Thoracic aorta (tissue), 2 donors: Measurements from ENCODE around the gene PBX3. TPM values are rescaled to one million over a fixed set of nuclear protein-coding genes. Genes with fewer than 3 reads are reported as not detected.

Source experiments
- ATAC-seq: fragments of 150-250 bp; one replicate; pipeline ENCODE4 v1.8.0; 2017; ENCODE audit warnings: low read depth; ENCODE audit not compliant: insufficient number of reproducible peaks, low FRiP score
- DNase-seq: peaks from one replicate; pipeline ENCODE4 v3.0.0-alpha.2; 2020; ENCODE audit warnings: low spot score
- H3K27ac ChIP-seq, 2 donors: fragments of 200-600 bp; sonication (generic); 1 replicate in 1 of 2; 2 replicates in 1 of 2; pipeline ENCODE4 v1.5.1; 2016; ENCODE audit warnings: mild to moderate bottlenecking in 2 of 2, moderate library complexity in 2 of 2
- H3K27me3 ChIP-seq: fragments of 200-600 bp; sonication (generic); replicated peaks from 2 replicates; pipeline ENCODE4 v1.6.0; 2016; ENCODE audit warnings: mild to moderate bottlenecking; ENCODE audit not compliant: insufficient read depth
- H3K36me3 ChIP-seq: fragments of 200-600 bp; sonication (generic); one replicate; pipeline ENCODE4 v1.5.1; 2016
- H3K4me1 ChIP-seq, 2 donors: fragments of 200-600 bp; sonication (generic); 1 replicate in 1 of 2; 2 replicates in 1 of 2; pipeline versions ENCODE4 v1.5.1 to v1.6.0; 2016; ENCODE audit warnings: low read depth in 2 of 2, mild to moderate bottlenecking in 1 of 2; ENCODE audit not compliant: control insufficient read depth in 1 of 2
- H3K4me3 ChIP-seq: fragments of 200-600 bp; sonication (generic); 2 replicates; pipeline ENCODE4 v1.5.1; 2016; ENCODE audit warnings: mild to moderate bottlenecking
- H3K9me3 ChIP-seq: fragments of 200-600 bp; sonication (generic); 2 replicates; pipeline ENCODE4 v1.5.1; 2016
- CTCF ChIP-seq: fragments of 200-600 bp; sonication (generic); IDR thresholded peaks from one replicate; pipeline ENCODE4 v1.5.1; 2019; ENCODE audit warnings: antibody characterized with exemption
- total RNA-seq, 2 donors: library from RNA; depleted of rRNA; stranded (reverse); fragments of >200 nt; gene quantifications; one replicate each; pipeline versions ENCODE4 v1.1.0 to v1.2.3, GENCODE V29; 2016

Gene PBX3
- total RNA-seq, 2 donors from 2014 or later, result 23.9 to 34.8 TPM

- H3K36me3 ChIP-seq, result no peaks in the 10 kb centered on the region
- TF ChIP-seq CTCF, result no peak
- H3K27ac ChIP-seq, result no peak overlapping the region
- no peaks in the 10 kb centered on the region for H3K27me3 ChIP-seq
- DNase-seq, result no peak
- no peak for ATAC-seq
- no peaks in the 10 kb centered on the region for H3K9me3 ChIP-seq
- H3K4me1 ChIP-seq, result no peaks in the 10 kb centered on the region
- H3K4me3 ChIP-seq, result no peak overlapping the region
Observed at GRCh38 chr9:126014726-126015125, 267.6 kb downstream of the PBX3 start.

- H3K4me3 ChIP-seq, result no peak overlapping the region
- no peaks in the 10 kb centered on the region for H3K9me3 ChIP-seq
- no peak for TF ChIP-seq CTCF
- DNase-seq (no peak), ATAC-seq (no peak)
- no peaks in the 10 kb centered on the region for H3K27me3 ChIP-seq
- H3K27ac ChIP-seq, result no peak overlapping the region
- no peaks in the 10 kb centered on the region for H3K4me1 ChIP-seq
- H3K36me3 ChIP-seq, result no peaks in the 10 kb centered on the region
Observed at GRCh38 chr9:126015424-126015823, 268.3 kb downstream of the PBX3 start.

GRCh38 chr9:126016579-126017290 is 269.6 kb downstream of the PBX3 start:
- Histone ChIP-seq H3K36me3 (no peaks in the 10 kb centered on the region), H3K4me3 (no peak overlapping the region), H3K9me3 (no peaks in the 10 kb centered on the region), H3K27ac (no peak overlapping the region), H3K27me3 (no peaks in the 10 kb centered on the region), H3K4me1 (no peaks in the 10 kb centered on the region)
- DNase-seq (no peak), ATAC-seq (no peak)
- no peak for TF ChIP-seq CTCF

Other genes with a start within 250 kb of the PBX3 start
- gene MAPKAP1, start 40.2 kb upstream of the PBX3 start, total RNA-seq, result 10 to 100 TPM; 73.4 to 81.5 TPM